K562 (cell line): ENCODE data around the gene NR5A2. TPM values are rescaled to one million over a fixed set of nuclear protein-coding genes. Genes with fewer than 3 reads are reported as not detected.

Experiments
- ATAC-seq: fragments of 200-7000 bp; cut with Tn5 transposase; 3 replicates; pipeline ENCODE4 v1.9.1; 2020; ENCODE audit warnings: moderate library complexity
- BruUV-seq: library from RNA; stranded (reverse); fragments of 400-500 nt; replicated peaks from 2 replicates; lab custom pipeline; 2021; lab: Mats Ljungman, UMichigan
- CTCF ChIA-PET: fragments of 300-600 bp; formaldehyde crosslinking; extraction: SDS; loops from one replicate; lab custom pipeline; 2021; ENCODE audit warnings: low intra/inter-chr PET ratio; lab: Yijun Ruan, JAX
- POLR2A ChIA-PET: fragments of 300-600, 350-650 bp; sonication (Branson Sonifier 250); formaldehyde crosslinking; extraction: SDS; loops from one replicate; lab custom pipeline; 2021; ENCODE audit warnings: antibody characterized with exemption, inconsistent platforms; lab: Yijun Ruan, JAX
- DNase-seq, 4 experiments: peaks; one replicate each; pipeline versions ENCODE4 v3.0.0 to v3.0.0-alpha.2; 2011 to 2018; ENCODE audit warnings: low spot score in 3 of 4, mixed read lengths in 3 of 4; ENCODE audit errors: extremely low read depth in 1 of 4
- FAIRE-seq: peaks from 2 replicates; lab custom pipeline; 2011; peaks lifted over from hg19 to GRCh38; lab: Jason Lieb, UNC
- H2AFZ ChIP-seq: 2 replicates; pipeline ENCODE4 v1.6.0; 2011; ENCODE audit warnings: low read depth, low read length, control low read depth, inconsistent platforms
- H3K27ac ChIP-seq: fragments of 200-600 bp; 3 replicates; pipeline ENCODE4 v1.8.0; 2011; ENCODE audit warnings: low read depth, mild to moderate bottlenecking, control low read depth, inconsistent platforms, low read length, moderate library complexity, mixed read lengths; ENCODE audit errors: extremely low read depth
- H3K27me3 ChIP-seq, 2 experiments: fragments of 300-600 bp in 1 of 2; 2 replicates in 1 of 2; 3 replicates in 1 of 2; pipeline versions ENCODE4 v1.6.0 to v1.8.0; 2011; ENCODE audit warnings: inconsistent platforms in 2 of 2, low read length in 2 of 2, mild to moderate bottlenecking in 1 of 2, mixed read lengths in 1 of 2, moderate library complexity in 1 of 2; ENCODE audit not compliant: control insufficient read depth in 2 of 2, insufficient read depth in 2 of 2
- H3K36me3 ChIP-seq: fragments of 300-600 bp; 3 replicates; pipeline ENCODE4 v1.8.0; 2011; ENCODE audit warnings: mild to moderate bottlenecking, low read length, inconsistent platforms; ENCODE audit not compliant: control insufficient read depth, insufficient read depth
- H3K4me1 ChIP-seq, 2 experiments: fragments of 200-600 bp in 1 of 2; replicated peaks in 1 of 2; 2 replicates in 1 of 2; 3 replicates in 1 of 2; pipeline versions ENCODE4 v1.5.1 to v1.8.0; 2011; ENCODE audit warnings: inconsistent platforms in 2 of 2, low read length in 2 of 2, mild to moderate bottlenecking in 1 of 2, mixed read lengths in 1 of 2, moderate library complexity in 1 of 2; ENCODE audit not compliant: control insufficient read depth in 2 of 2, insufficient read depth in 2 of 2
- H3K4me2 ChIP-seq: 2 replicates; pipeline ENCODE4 v1.6.1; 2011; ENCODE audit warnings: low read length, control low read depth, inconsistent platforms, mixed read lengths; ENCODE audit not compliant: insufficient read depth
- H3K4me3 ChIP-seq: fragments of 200-600 bp; sonication (generic), shearing (Covaris generic); 2 replicates; pipeline ENCODE4 v1.5.1; 2016; ENCODE audit warnings: control low read depth, inconsistent platforms
- H3K79me2 ChIP-seq: fragments of 200-600 bp; 3 replicates; pipeline ENCODE4 v1.8.0; 2011; ENCODE audit warnings: low read length, inconsistent platforms; ENCODE audit not compliant: control insufficient read depth, insufficient read depth
- H3K9ac ChIP-seq, 2 experiments: 2 replicates each; pipeline versions ENCODE4 v1.6.0 to v1.6.1; 2011; ENCODE audit warnings: low read depth in 2 of 2, low read length in 2 of 2, control low read depth in 1 of 2, inconsistent platforms in 1 of 2, mild to moderate bottlenecking in 1 of 2, mixed read lengths in 1 of 2; ENCODE audit not compliant: insufficient read depth in 1 of 2
- H3K9me1 ChIP-seq: one replicate; pipeline ENCODE4 v1.6.0; 2011; ENCODE audit warnings: inconsistent platforms, mild to moderate bottlenecking, low read length, moderate library complexity; ENCODE audit not compliant: control insufficient read depth, insufficient read depth
- H3K9me3 ChIP-seq: replicated peaks from 2 replicates; pipeline ENCODE4 v1.5.1; 2011; ENCODE audit warnings: low read depth, low read length, inconsistent platforms; ENCODE audit not compliant: control insufficient read depth, insufficient read depth
- H4K20me1 ChIP-seq: replicated peaks from 2 replicates; pipeline ENCODE4 v1.6.1; 2011; ENCODE audit warnings: low read length, inconsistent platforms, mixed read lengths; ENCODE audit not compliant: control insufficient read depth, insufficient read depth
- ATF4 ChIP-seq: fragments of 450-650 bp; formaldehyde crosslinking; IDR thresholded peaks from 2 replicates; pipeline ENCODE4 v1.4.0; 2022; ENCODE audit warnings: mild to moderate bottlenecking, moderate library complexity
- ETS1 ChIP-seq: conservative IDR thresholded peaks from 2 replicates; pipeline ENCODE4 v1.6.1; 2011; ENCODE audit warnings: low read depth, mild to moderate bottlenecking, low read length; ENCODE audit not compliant: control insufficient read depth
- GTF2F1 ChIP-seq: IDR thresholded peaks from 2 replicates; pipeline ENCODE4 v1.6.1; 2011; ENCODE audit warnings: low read depth, low read length, improper control_type of control experiment
- HEY1 ChIP-seq: fragments of 250-450 bp; sonication (Bioruptor Pico); IDR thresholded peaks from 2 replicates; pipeline ENCODE4 v1.5.0; 2020; ENCODE audit warnings: mild to moderate bottlenecking, moderate library complexity, borderline replicate concordance
- NFRKB ChIP-seq: fragments of 450-650 bp; IDR thresholded peaks from 2 replicates; pipeline ENCODE4 v1.6.1; 2016; ENCODE audit warnings: low read depth
- NR3C1 ChIP-seq: sonication (generic); formaldehyde crosslinking; IDR thresholded peaks from 2 replicates; pipeline ENCODE4 v1.8.1; 2022; ENCODE audit warnings: missing genetic modification reagents
- ZNF24 ChIP-seq: fragments of 450-650 bp; IDR thresholded peaks from 2 replicates; pipeline ENCODE4 v1.6.1; 2016
- ZNF707 ChIP-seq: fragments of 250-450 bp; sonication (Bioruptor Pico); conservative IDR thresholded peaks from 2 replicates; pipeline ENCODE4 v1.8.0; 2022; ENCODE audit warnings: inconsistent platforms, mild to moderate bottlenecking, moderate library complexity
- WGBS: fragments of 100-300 bp; shearing (Covaris generic); methylation state at CpG from one replicate; pipeline ENCODE4 v1.1.6; 2016; ENCODE audit warnings: low coverage, mixed read lengths; ENCODE audit not compliant: insufficient coverage; ENCODE audit errors: missing lambda C conversion rate; 5-methylcytosine and 5-hydroxymethylcytosine counted together
- in situ Hi-C: fragments of 300-500 bp; cut with MboI; formaldehyde crosslinking; loops from 4 replicates; pipeline ENCODE4 v1.15.0; 2018; ENCODE audit warnings: inconsistent platforms, mixed read lengths
- intact Hi-C: fragments of 100-400 bp; cut with micrococcal nuclease; formaldehyde crosslinking; loops from 2 replicates; pipeline ENCODE4 v1.14.2; 2022
- polyA plus RNA-seq, 8 experiments: library from polyadenylated mRNA; depleted of rRNA in 4 of 8; stranded (reverse) in 5 of 8; unstranded in 3 of 8; fragments of >200 nt; fragmentation: Nextera tagmentation in 2 of 8; fragmentation: Illumina TruSeq in 1 of 8; extraction: Ambion mirVana in 2 of 8; extraction: Trizol in 1 of 8; gene quantifications; 2 replicates each; pipeline versions ENCODE4 v1.2.1 to v1.2.3, GENCODE V29; 2011 to 2014; ENCODE audit warnings: inconsistent platforms in 1 of 8, missing spikeins in 1 of 8
- total RNA-seq, 7 experiments: library from RNA; depleted of rRNA in 6 of 7; stranded (reverse); fragments of >200 nt in 6 of 7; fragmentation: Illumina TruSeq in 2 of 7; extraction: Trizol in 2 of 7; gene quantifications; 2 replicates each; pipeline versions ENCODE4 v1.2.1 to v1.2.3, GENCODE V29; 2011 to 2021; ENCODE audit warnings: low replicate concordance in 1 of 7

The NR5A2 gene
- total and polyA plus RNA-seq, 9 of the 15 experiments (the other 6 are each of a cell fraction or from before 2014, with no cell fraction given): 0.13 to 0.40 (median 0.29) TPM

- TF ChIP-seq ETS1: no peak
- no peak for TF ChIP-seq ATF4 (CRISPR knock-in tag)
- TF ChIP-seq NFRKB: no peak
These were observed 5.2 kb upstream of the NR5A2 start (continued) for GRCh38 chr1:200022239-200022804.

GRCh38 chr1:200028586-200029034, 1.1 kb downstream of the NR5A2 start:
- DNase-seq (no peak), ATAC-seq (no peak), FAIRE-seq (no peak)
- H3K4me3 ChIP-seq: no peak overlapping the region
- intact Hi-C loops (no loop called here), in situ Hi-C loops (no loop called here)
- H3K9me1 ChIP-seq: no peaks in the 10 kb centered on the region
- peaks cover 14 to 26% of the 10 kb centered on the region in 2 experiments; a peak in 4 of 5 replicates for H3K27me3 ChIP-seq
- H3K4me2 ChIP-seq: no peak overlapping the region
- H3K9ac ChIP-seq: no peak overlapping the region
- no peaks in the 10 kb centered on the region for H3K79me2 ChIP-seq
- no peak overlapping the region for H3K27ac ChIP-seq
- WGBS: 3% methylated on average over 2 of the region's 2 CpGs
- H2AFZ ChIP-seq: no peak overlapping the region
- TF ChIP-seq ZNF24 (no peak), ZNF707 (CRISPR knock-in tag) (no peak), NR3C1 (CRISPR knock-in tag) (no peak), GTF2F1 (no peak), HEY1 (CRISPR knock-in tag) (no peak)
- H3K4me1 ChIP-seq: peaks cover 0 to 5% of the 10 kb centered on the region in 2 experiments; a peak in 1 of 5 replicates
- BruUV-seq: no TSS peak
- H3K9me3 ChIP-seq: no peaks in the 10 kb centered on the region
- H3K36me3 ChIP-seq: no peaks in the 10 kb centered on the region
- POLR2A ChIA-PET: interaction anchor here (1.0 to 1.3 kb wide), 2 partner anchors 17 to 20 kb away, joined by 3 to 4 read pairs; no protein-coding TSS in a partner anchor
- H4K20me1 ChIP-seq: no peaks in the 10 kb centered on the region
- CTCF ChIA-PET: no interaction called here
